T47D (cell line): ENCODE results near the gene MAP4K2.
A peak's percentile ranks its signal among the peaks of the same experiment; 100 is the strongest.

ENCODE experiments used
- DNase-seq, 2 experiments: peaks; one replicate each; pipeline versions ENCODE4 v3.0.0 to v3.0.0-alpha.2; 2011 to 2012; ENCODE audit warnings: low read depth in 1 of 2, low spot score in 1 of 2
- JUND ChIP-seq: IDR thresholded peaks from 2 replicates; pipeline ENCODE4 v1.6.1; 2012; ENCODE audit warnings: low read depth
- in situ Hi-C: cut with HindIII; loops from 2 replicates; pipeline ENCODE4 v1.10.0; 2016; ENCODE audit warnings: low sequenced_read_pairs, low pct_unique_long_range_greater_than_20kb

The MAP4K2 gene

GRCh38 chr11:64834723-64835615 is 32.0 kb upstream of the MAP4K2 start:
- in situ Hi-C loops: no loop called here
- peak; percentile 49 to 54 for DNase-seq
- TF ChIP-seq JUND: no peak

GRCh38 chr11:64834031-64834722 is 31.2 kb upstream of the MAP4K2 start:
- no peak for TF ChIP-seq JUND
- DNase-seq: no peak
- in situ Hi-C loops: no loop called here

GRCh38 chr11:64833509-64833908 is 30.5 kb upstream of the MAP4K2 start:
- in situ Hi-C loops: no loop called here
- TF ChIP-seq JUND: no peak
- DNase-seq: no peak

- TF ChIP-seq JUND: no peak
- in situ Hi-C loops: no loop called here
Observed at GRCh38 chr11:64833198-64833502, 30.1 kb upstream of the MAP4K2 start.

GRCh38 chr11:64832467-64833197 is 29.6 kb upstream of the MAP4K2 start:
- no peak for DNase-seq
- in situ Hi-C loops: no loop called here
- TF ChIP-seq JUND: no peak

More at GRCh38 chr11:64833198-64833502, 30.1 kb upstream of the MAP4K2 start:
- DNase-seq: no peak

GRCh38 chr11:64831411-64831891 is 28.4 kb upstream of the MAP4K2 start:
- in situ Hi-C loops: no loop called here
- no peak for TF ChIP-seq JUND
- DNase-seq: no peak

- in situ Hi-C loops: no loop called here
- TF ChIP-seq JUND: no peak
- no peak for DNase-seq
Observed at GRCh38 chr11:64829536-64830251, 26.7 kb upstream of the MAP4K2 start.

- no peak for DNase-seq
Observed at GRCh38 chr11:64827451-64827839, 24.4 kb upstream of the MAP4K2 start.

GRCh38 chr11:64826578-64827450 is 23.8 kb upstream of the MAP4K2 start:
- TF ChIP-seq JUND: no peak
- no peak for DNase-seq
- in situ Hi-C loops: no loop called here

More at GRCh38 chr11:64827451-64827839, 24.4 kb upstream of the MAP4K2 start:
- no peak for TF ChIP-seq JUND
- in situ Hi-C loops: no loop called here

- DNase-seq: no peak
- TF ChIP-seq JUND: no peak
- in situ Hi-C loops: no loop called here
Observed at GRCh38 chr11:64826062-64826461, 23.0 kb upstream of the MAP4K2 start.

- TF ChIP-seq JUND: no peak
- in situ Hi-C loops: no loop called here
- DNase-seq: no peak
Observed at GRCh38 chr11:64823568-64824119, 20.6 kb upstream of the MAP4K2 start.
